HepG2 (cell line): Measurements from ENCODE around the gene INO80B. TPM values are rescaled to one million over a fixed set of nuclear protein-coding genes. Genes with fewer than 3 reads are reported as not detected.

Experiments
- ETV6 ChIP-seq: sonication (generic); formaldehyde crosslinking; conservative IDR thresholded peaks from 2 replicates; pipeline ENCODE4 v1.4.0; 2020; ENCODE audit warnings: missing genetic modification reagents
- FOXO1 ChIP-seq: sonication (generic); formaldehyde crosslinking; IDR thresholded peaks from 2 replicates; pipeline ENCODE4 v1.4.0; 2020; ENCODE audit warnings: missing genetic modification reagents
- GATAD2A ChIP-seq: IDR thresholded peaks from 2 replicates; pipeline ENCODE4 v1.6.1; 2016
- HOXD1 ChIP-seq: sonication (generic); formaldehyde crosslinking; IDR thresholded peaks from 2 replicates; pipeline ENCODE4 v1.5.0; 2020; ENCODE audit warnings: missing genetic modification reagents
- KDM1A ChIP-seq: IDR thresholded peaks from 2 replicates; pipeline ENCODE4 v1.6.1; 2016; ENCODE audit warnings: missing compliant biosample characterization
- MAFG ChIP-seq: sonication (generic); formaldehyde crosslinking; IDR thresholded peaks from 2 replicates; pipeline ENCODE4 v1.5.1; 2020; ENCODE audit warnings: mild to moderate bottlenecking, missing genetic modification reagents
- MIER3 ChIP-seq: IDR thresholded peaks from 2 replicates; pipeline ENCODE4 v1.6.1; 2016; ENCODE audit warnings: missing compliant biosample characterization, borderline replicate concordance
- NFIB ChIP-seq: sonication (generic); formaldehyde crosslinking; IDR thresholded peaks from 2 replicates; pipeline ENCODE4 v1.9.0; 2021; ENCODE audit warnings: missing genetic modification reagents, mild to moderate bottlenecking, borderline replicate concordance
- NPAS2 ChIP-seq: sonication (generic); formaldehyde crosslinking; IDR thresholded peaks from 2 replicates; pipeline ENCODE4 v1.8.0; 2022; ENCODE audit warnings: mild to moderate bottlenecking, missing genetic modification reagents, borderline replicate concordance
- NR2F2 ChIP-seq: IDR thresholded peaks from 2 replicates; pipeline ENCODE4 v1.6.1; 2012; ENCODE audit warnings: low read depth, inconsistent platforms, borderline replicate concordance
- SIN3A ChIP-seq: IDR thresholded peaks from 2 replicates; pipeline ENCODE4 v1.6.1; 2011; ENCODE audit warnings: low read depth, mild to moderate bottlenecking, control low read depth, low read length, borderline replicate concordance
- SNAPC5 ChIP-seq: sonication (generic); formaldehyde crosslinking; IDR thresholded peaks from 2 replicates; pipeline ENCODE4 v1.8.1; 2023; ENCODE audit warnings: mild to moderate bottlenecking, missing genetic modification reagents, borderline replicate concordance
- TBX2 ChIP-seq: sonication (generic); formaldehyde crosslinking; IDR thresholded peaks from 2 replicates; pipeline ENCODE4 v1.5.0; 2020; ENCODE audit warnings: missing genetic modification reagents, mild to moderate bottlenecking, borderline replicate concordance
- ZNF280B ChIP-seq: sonication (generic); formaldehyde crosslinking; IDR thresholded peaks from 2 replicates; pipeline ENCODE4 v1.5.0; 2020; ENCODE audit warnings: missing genetic modification reagents, mild to moderate bottlenecking, borderline replicate concordance
- ZNF337 ChIP-seq: sonication (generic); formaldehyde crosslinking; IDR thresholded peaks from 2 replicates; pipeline ENCODE4 v1.5.1; 2020; ENCODE audit warnings: missing genetic modification reagents, low read depth, mild to moderate bottlenecking, borderline replicate concordance
- ZNF362 ChIP-seq: sonication (generic); formaldehyde crosslinking; IDR thresholded peaks from 2 replicates; pipeline ENCODE4 v1.4.0; 2020; ENCODE audit warnings: missing genetic modification reagents, mild to moderate bottlenecking, borderline replicate concordance
- ZNF569 ChIP-seq: sonication (generic); formaldehyde crosslinking; IDR thresholded peaks from 2 replicates; pipeline ENCODE4 v1.5.0; 2020; ENCODE audit warnings: mild to moderate bottlenecking, missing genetic modification reagents, moderate library complexity, borderline replicate concordance
- ZNF878 ChIP-seq: sonication (generic); formaldehyde crosslinking; IDR thresholded peaks from 2 replicates; pipeline ENCODE4 v1.8.1; 2023; ENCODE audit warnings: mild to moderate bottlenecking, missing genetic modification reagents, moderate library complexity
- ZSCAN21 ChIP-seq: sonication (generic); formaldehyde crosslinking; IDR thresholded peaks from 2 replicates; pipeline ENCODE4 v1.8.0; 2022; ENCODE audit warnings: mild to moderate bottlenecking, missing genetic modification reagents, moderate library complexity, borderline replicate concordance
- ZSCAN5A ChIP-seq: sonication (generic); formaldehyde crosslinking; IDR thresholded peaks from 2 replicates; pipeline ENCODE4 v1.8.0; 2022; ENCODE audit warnings: mild to moderate bottlenecking, missing genetic modification reagents, borderline replicate concordance
- polyA plus RNA-seq, 8 experiments: library from polyadenylated mRNA; depleted of rRNA in 3 of 8; stranded (reverse) in 7 of 8; unstranded in 1 of 8; fragments of >200 nt; fragmentation: Illumina TruSeq in 4 of 8; extraction: Trizol in 4 of 8; gene quantifications; 2 replicates each; pipeline versions ENCODE4 v1.2.1 to v1.2.3, GENCODE V29; 2011 to 2016; ENCODE audit warnings: low read depth in 4 of 8, missing spikeins in 1 of 8, mixed read lengths in 1 of 8; ENCODE audit not compliant: insufficient read depth in 1 of 8
- total RNA-seq, 5 experiments: library from RNA; depleted of rRNA; stranded (reverse); fragments of >200 nt; fragmentation: Illumina TruSeq; extraction: Trizol; gene quantifications; 2 replicates each; pipeline ENCODE4 v1.2.3, GENCODE V29; 2016; ENCODE audit warnings: low read depth in 1 of 5
- TF ChIP-seq, protein P1 (sequence below): sonication (generic); formaldehyde crosslinking; IDR thresholded peaks from 2 replicates; pipeline ENCODE4 v1.9.0; 2021; ENCODE audit warnings: missing genetic modification reagents, mild to moderate bottlenecking, borderline replicate concordance
- TF ChIP-seq, protein P2 (sequence below): sonication (generic); formaldehyde crosslinking; IDR thresholded peaks from 2 replicates; pipeline ENCODE4 v1.5.0; 2020; ENCODE audit warnings: missing genetic modification reagents

INO80B gene
- total and polyA plus RNA-seq, 2 of the 13 experiments (the other 11 are each of a cell fraction or from before 2014, with no cell fraction given): 6.2 to 14.5 TPM

GRCh38 chr2:74413001-74413698, 41.7 kb upstream of the INO80B start (continued):
- TF ChIP-seq ZSCAN5A (CRISPR knock-in tag): no peak
- TF ChIP-seq, protein P1, sequence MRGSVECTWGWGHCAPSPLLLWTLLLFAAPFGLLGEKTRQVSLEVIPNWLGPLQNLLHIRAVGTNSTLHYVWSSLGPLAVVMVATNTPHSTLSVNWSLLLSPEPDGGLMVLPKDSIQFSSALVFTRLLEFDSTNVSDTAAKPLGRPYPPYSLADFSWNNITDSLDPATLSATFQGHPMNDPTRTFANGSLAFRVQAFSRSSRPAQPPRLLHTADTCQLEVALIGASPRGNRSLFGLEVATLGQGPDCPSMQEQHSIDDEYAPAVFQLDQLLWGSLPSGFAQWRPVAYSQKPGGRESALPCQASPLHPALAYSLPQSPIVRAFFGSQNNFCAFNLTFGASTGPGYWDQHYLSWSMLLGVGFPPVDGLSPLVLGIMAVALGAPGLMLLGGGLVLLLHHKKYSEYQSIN (CRISPR knock-in tag): no peak
- no peak for TF ChIP-seq NPAS2 (CRISPR knock-in tag)
- 0 out of 2 replicates have a peak, but pooled peaks have one; percentile 35 for TF ChIP-seq NFIB (CRISPR knock-in tag)
- TF ChIP-seq HOXD1 (CRISPR knock-in tag): no peak
- TF ChIP-seq NR2F2: no peak
- no peak; the same call in 1 of the 2 replicates for TF ChIP-seq ZSCAN21 (CRISPR knock-in tag)
- peak; percentile 51; the same call in 1 of the 2 replicates for TF ChIP-seq SIN3A
- no peak; the same call in 1 of the 2 replicates for TF ChIP-seq FOXO1 (CRISPR knock-in tag)
- TF ChIP-seq GATAD2A (CRISPR knock-in tag): 0 out of 2 replicates have a peak, but pooled peaks have one; percentile 43
- TF ChIP-seq SNAPC5: no peak
- TF ChIP-seq, protein P2, sequence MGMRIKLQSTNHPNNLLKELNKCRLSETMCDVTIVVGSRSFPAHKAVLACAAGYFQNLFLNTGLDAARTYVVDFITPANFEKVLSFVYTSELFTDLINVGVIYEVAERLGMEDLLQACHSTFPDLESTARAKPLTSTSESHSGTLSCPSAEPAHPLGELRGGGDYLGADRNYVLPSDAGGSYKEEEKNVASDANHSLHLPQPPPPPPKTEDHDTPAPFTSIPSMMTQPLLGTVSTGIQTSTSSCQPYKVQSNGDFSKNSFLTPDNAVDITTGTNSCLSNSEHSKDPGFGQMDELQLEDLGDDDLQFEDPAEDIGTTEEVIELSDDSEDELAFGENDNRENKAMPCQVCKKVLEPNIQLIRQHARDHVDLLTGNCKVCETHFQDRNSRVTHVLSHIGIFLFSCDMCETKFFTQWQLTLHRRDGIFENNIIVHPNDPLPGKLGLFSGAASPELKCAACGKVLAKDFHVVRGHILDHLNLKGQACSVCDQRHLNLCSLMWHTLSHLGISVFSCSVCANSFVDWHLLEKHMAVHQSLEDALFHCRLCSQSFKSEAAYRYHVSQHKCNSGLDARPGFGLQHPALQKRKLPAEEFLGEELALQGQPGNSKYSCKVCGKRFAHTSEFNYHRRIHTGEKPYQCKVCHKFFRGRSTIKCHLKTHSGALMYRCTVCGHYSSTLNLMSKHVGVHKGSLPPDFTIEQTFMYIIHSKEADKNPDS (CRISPR knock-in tag): no peak
- TF ChIP-seq ZNF337 (CRISPR knock-in tag): no peak
- no peak for TF ChIP-seq ZNF878
- TF ChIP-seq ZNF280B (CRISPR knock-in tag): no peak
- TF ChIP-seq TBX2 (CRISPR knock-in tag): peak; percentile 50; the same call in 1 of the 2 replicates
- TF ChIP-seq MAFG: no peak
- no peak for TF ChIP-seq ZNF362 (CRISPR knock-in tag)
- no peak; the same call in 1 of the 2 replicates for TF ChIP-seq MIER3 (CRISPR knock-in tag)
- no peak for TF ChIP-seq ZNF569 (CRISPR knock-in tag)
- 0 out of 2 replicates have a peak, but pooled peaks have one; percentile 11 for TF ChIP-seq KDM1A (CRISPR knock-in tag)
- TF ChIP-seq ETV6 (CRISPR knock-in tag): no peak
